SK-N-SH treated with all-trans-retinoic acid at 6 μM for 48 hours (cell line): Measurements from ENCODE around the gene RERE.

Experiments used
- ATAC-seq: fragments of 200-7000 bp; cut with Tn5 transposase; 3 replicates; pipeline ENCODE4 v1.9.1; 2020; ENCODE audit warnings: mild to moderate bottlenecking, moderate library complexity
- ARNTL ChIP-seq: fragments of 450-650 bp; formaldehyde crosslinking; IDR thresholded peaks from 2 replicates; pipeline ENCODE4 v1.5.0; 2020; ENCODE audit warnings: low read depth, mild to moderate bottlenecking, moderate library complexity, borderline replicate concordance
- BACH2 ChIP-seq: fragments of 250-450 bp; sonication (Bioruptor Pico); IDR thresholded peaks from 2 replicates; pipeline ENCODE4 v1.9.0; 2021; ENCODE audit warnings: mild to moderate bottlenecking, borderline replicate concordance
- CSDC2 ChIP-seq: fragments of 250-450 bp; sonication (Bioruptor Pico); IDR thresholded peaks from 2 replicates; pipeline ENCODE4 v1.5.0; 2020; ENCODE audit warnings: mild to moderate bottlenecking, moderate library complexity
- ESRRG ChIP-seq: fragments of 250-450 bp; sonication (Bioruptor Pico); IDR thresholded peaks from 2 replicates; pipeline ENCODE4 v1.6.1; 2021; ENCODE audit warnings: mild to moderate bottlenecking
- GLIS3 ChIP-seq: fragments of 250-450 bp; sonication (Bioruptor Pico); IDR thresholded peaks from 2 replicates; pipeline ENCODE4 v1.5.0; 2020; ENCODE audit warnings: mild to moderate bottlenecking, moderate library complexity
- ISL1 ChIP-seq: fragments of 250-450 bp; sonication (Bioruptor Pico); IDR thresholded peaks from 2 replicates; pipeline ENCODE4 v2.1.2; 2022; ENCODE audit warnings: mild to moderate bottlenecking, moderate library complexity
- OSR1 ChIP-seq: fragments of 250-450 bp; sonication (Bioruptor Pico); IDR thresholded peaks from 2 replicates; pipeline ENCODE4 v1.8.0; 2022; ENCODE audit warnings: moderate library complexity, mild to moderate bottlenecking, inconsistent platforms
- PPARA ChIP-seq: fragments of 250-450 bp; sonication (Bioruptor Pico); IDR thresholded peaks from 2 replicates; pipeline ENCODE4 v1.5.0; 2020; ENCODE audit warnings: mild to moderate bottlenecking, borderline replicate concordance
- RARB ChIP-seq: fragments of 250-450 bp; sonication (Bioruptor Pico); IDR thresholded peaks from 2 replicates; pipeline ENCODE4 v1.8.0; 2021; ENCODE audit warnings: mild to moderate bottlenecking, moderate library complexity
- TCF4 ChIP-seq: fragments of 250-450 bp; sonication (Bioruptor Pico); IDR thresholded peaks from 2 replicates; pipeline ENCODE4 v1.8.0; 2021; ENCODE audit warnings: mild to moderate bottlenecking, moderate library complexity, borderline replicate concordance
- TOX ChIP-seq: fragments of 250-450 bp; sonication (Bioruptor Pico); IDR thresholded peaks from 2 replicates; pipeline ENCODE4 v1.8.0; 2021; ENCODE audit warnings: mild to moderate bottlenecking, moderate library complexity, borderline replicate concordance
- ZC3H10 ChIP-seq: fragments of 250-450 bp; sonication (Bioruptor Pico); IDR thresholded peaks from 2 replicates; pipeline ENCODE4 v1.5.1; 2021; ENCODE audit warnings: mild to moderate bottlenecking, moderate library complexity
- ZFP3 ChIP-seq: fragments of 250-450 bp; sonication (Bioruptor Pico); IDR thresholded peaks from 2 replicates; pipeline ENCODE4 v1.5.0; 2020; ENCODE audit warnings: mild to moderate bottlenecking, moderate library complexity
- ZFP30 ChIP-seq: fragments of 450-650 bp; formaldehyde crosslinking; IDR thresholded peaks from 2 replicates; pipeline ENCODE4 v1.5.0; 2022; ENCODE audit warnings: mild to moderate bottlenecking, moderate library complexity
- ZNF565 ChIP-seq: fragments of 450-650 bp; formaldehyde crosslinking; conservative IDR thresholded peaks from 2 replicates; pipeline ENCODE4 v1.5.0; 2020; ENCODE audit warnings: low read depth, mild to moderate bottlenecking, moderate library complexity
- ZNF70 ChIP-seq: fragments of 450-650 bp; formaldehyde crosslinking; IDR thresholded peaks from 2 replicates; pipeline ENCODE4 v1.5.0; 2020; ENCODE audit warnings: mild to moderate bottlenecking, moderate library complexity
- ZNF8 ChIP-seq: fragments of 450-650 bp; formaldehyde crosslinking; IDR thresholded peaks from 2 replicates; pipeline ENCODE4 v1.5.0; 2020; ENCODE audit warnings: mild to moderate bottlenecking, moderate library complexity
- TF ChIP-seq, protein P1 (sequence below): fragments of 250-450 bp; sonication (Bioruptor Pico); IDR thresholded peaks from 2 replicates; pipeline ENCODE4 v1.8.0; 2021; ENCODE audit warnings: low read depth, mild to moderate bottlenecking, moderate library complexity, borderline replicate concordance
- TF ChIP-seq, protein P2 (sequence below): fragments of 250-450 bp; sonication (Bioruptor Pico); IDR thresholded peaks from 2 replicates; pipeline ENCODE4 v1.5.0; 2020; ENCODE audit warnings: mild to moderate bottlenecking, moderate library complexity
- TF ChIP-seq, protein P3 (sequence below): fragments of 250-450 bp; sonication (Bioruptor Pico); IDR thresholded peaks from 2 replicates; pipeline ENCODE4 v1.5.1; 2021; ENCODE audit warnings: mild to moderate bottlenecking, moderate library complexity

RERE gene

DNA sequence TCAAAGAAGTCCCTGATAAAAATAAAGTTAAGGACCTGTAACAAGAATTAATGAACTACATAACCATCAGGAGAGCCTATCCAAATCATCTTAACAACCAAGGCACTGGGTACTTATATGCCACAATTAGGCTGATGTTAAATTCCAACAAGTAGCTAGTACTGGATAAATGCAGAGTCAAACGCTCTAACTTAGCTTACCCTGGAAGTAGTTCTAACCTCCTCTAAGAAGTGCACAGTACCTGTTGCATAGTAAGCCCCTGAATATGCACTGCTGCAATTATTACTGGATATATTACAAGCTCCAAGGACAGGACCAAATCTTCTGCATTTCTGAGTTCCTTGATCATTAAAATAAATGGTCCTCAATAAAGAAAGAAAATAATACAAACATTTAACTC lies 125.8 kb downstream of the RERE start:
- no peak for TF ChIP-seq TCF4 (CRISPR knock-in tag)
- no peak for TF ChIP-seq OSR1
- no peak for TF ChIP-seq ISL1 (CRISPR knock-in tag)
- no peak for TF ChIP-seq ZNF70 (CRISPR knock-in tag)
- TF ChIP-seq GLIS3: no peak
- TF ChIP-seq, protein P1, sequence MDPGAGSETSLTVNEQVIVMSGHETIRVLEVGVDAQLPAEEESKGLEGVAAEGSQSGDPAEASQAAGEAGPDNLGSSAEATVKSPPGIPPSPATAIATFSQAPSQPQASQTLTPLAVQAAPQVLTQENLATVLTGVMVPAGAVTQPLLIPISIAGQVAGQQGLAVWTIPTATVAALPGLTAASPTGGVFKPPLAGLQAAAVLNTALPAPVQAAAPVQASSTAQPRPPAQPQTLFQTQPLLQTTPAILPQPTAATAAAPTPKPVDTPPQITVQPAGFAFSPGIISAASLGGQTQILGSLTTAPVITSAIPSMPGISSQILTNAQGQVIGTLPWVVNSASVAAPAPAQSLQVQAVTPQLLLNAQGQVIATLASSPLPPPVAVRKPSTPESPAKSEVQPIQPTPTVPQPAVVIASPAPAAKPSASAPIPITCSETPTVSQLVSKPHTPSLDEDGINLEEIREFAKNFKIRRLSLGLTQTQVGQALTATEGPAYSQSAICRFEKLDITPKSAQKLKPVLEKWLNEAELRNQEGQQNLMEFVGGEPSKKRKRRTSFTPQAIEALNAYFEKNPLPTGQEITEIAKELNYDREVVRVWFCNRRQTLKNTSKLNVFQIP (CRISPR knock-in tag): no peak
- TF ChIP-seq, protein P2, sequence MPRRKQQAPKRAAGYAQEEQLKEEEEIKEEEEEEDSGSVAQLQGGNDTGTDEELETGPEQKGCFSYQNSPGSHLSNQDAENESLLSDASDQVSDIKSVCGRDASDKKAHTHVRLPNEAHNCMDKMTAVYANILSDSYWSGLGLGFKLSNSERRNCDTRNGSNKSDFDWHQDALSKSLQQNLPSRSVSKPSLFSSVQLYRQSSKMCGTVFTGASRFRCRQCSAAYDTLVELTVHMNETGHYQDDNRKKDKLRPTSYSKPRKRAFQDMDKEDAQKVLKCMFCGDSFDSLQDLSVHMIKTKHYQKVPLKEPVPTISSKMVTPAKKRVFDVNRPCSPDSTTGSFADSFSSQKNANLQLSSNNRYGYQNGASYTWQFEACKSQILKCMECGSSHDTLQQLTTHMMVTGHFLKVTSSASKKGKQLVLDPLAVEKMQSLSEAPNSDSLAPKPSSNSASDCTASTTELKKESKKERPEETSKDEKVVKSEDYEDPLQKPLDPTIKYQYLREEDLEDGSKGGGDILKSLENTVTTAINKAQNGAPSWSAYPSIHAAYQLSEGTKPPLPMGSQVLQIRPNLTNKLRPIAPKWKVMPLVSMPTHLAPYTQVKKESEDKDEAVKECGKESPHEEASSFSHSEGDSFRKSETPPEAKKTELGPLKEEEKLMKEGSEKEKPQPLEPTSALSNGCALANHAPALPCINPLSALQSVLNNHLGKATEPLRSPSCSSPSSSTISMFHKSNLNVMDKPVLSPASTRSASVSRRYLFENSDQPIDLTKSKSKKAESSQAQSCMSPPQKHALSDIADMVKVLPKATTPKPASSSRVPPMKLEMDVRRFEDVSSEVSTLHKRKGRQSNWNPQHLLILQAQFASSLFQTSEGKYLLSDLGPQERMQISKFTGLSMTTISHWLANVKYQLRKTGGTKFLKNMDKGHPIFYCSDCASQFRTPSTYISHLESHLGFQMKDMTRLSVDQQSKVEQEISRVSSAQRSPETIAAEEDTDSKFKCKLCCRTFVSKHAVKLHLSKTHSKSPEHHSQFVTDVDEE (CRISPR knock-in tag): no peak
- no peak for TF ChIP-seq TOX
- no peak for TF ChIP-seq PPARA (CRISPR knock-in tag)
- no peak for TF ChIP-seq ESRRG
- TF ChIP-seq, all 23 proteins: peak for 0
- ATAC-seq: no peak

DNA sequence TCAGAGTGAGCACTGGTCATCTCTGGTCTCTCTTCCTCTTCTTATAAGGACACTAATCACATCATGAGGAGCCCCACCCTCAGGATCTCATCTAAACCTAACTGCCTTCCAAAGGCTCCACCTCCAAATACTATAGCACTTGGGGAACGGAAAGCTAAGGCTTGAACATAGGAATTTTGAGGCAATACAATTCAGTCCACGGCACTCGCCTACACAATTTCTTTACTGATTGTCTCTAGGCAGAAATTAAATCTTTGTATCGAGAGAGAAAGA lies 127.3 kb downstream of the RERE start:
- no peak for TF ChIP-seq ZNF70 (CRISPR knock-in tag)
- TF ChIP-seq, protein P3, sequence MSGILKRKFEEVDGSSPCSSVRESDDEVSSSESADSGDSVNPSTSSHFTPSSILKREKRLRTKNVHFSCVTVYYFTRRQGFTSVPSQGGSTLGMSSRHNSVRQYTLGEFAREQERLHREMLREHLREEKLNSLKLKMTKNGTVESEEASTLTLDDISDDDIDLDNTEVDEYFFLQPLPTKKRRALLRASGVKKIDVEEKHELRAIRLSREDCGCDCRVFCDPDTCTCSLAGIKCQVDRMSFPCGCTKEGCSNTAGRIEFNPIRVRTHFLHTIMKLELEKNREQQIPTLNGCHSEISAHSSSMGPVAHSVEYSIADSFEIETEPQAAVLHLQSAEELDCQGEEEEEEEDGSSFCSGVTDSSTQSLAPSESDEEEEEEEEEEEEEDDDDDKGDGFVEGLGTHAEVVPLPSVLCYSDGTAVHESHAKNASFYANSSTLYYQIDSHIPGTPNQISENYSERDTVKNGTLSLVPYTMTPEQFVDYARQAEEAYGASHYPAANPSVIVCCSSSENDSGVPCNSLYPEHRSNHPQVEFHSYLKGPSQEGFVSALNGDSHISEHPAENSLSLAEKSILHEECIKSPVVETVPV (CRISPR knock-in tag): no peak
- no peak for TF ChIP-seq ZNF565 (CRISPR knock-in tag)
- TF ChIP-seq RARB (CRISPR knock-in tag): no peak
- no peak for TF ChIP-seq ZC3H10 (CRISPR knock-in tag)
- no peak for TF ChIP-seq GLIS3
- ATAC-seq: no peak

DNA sequence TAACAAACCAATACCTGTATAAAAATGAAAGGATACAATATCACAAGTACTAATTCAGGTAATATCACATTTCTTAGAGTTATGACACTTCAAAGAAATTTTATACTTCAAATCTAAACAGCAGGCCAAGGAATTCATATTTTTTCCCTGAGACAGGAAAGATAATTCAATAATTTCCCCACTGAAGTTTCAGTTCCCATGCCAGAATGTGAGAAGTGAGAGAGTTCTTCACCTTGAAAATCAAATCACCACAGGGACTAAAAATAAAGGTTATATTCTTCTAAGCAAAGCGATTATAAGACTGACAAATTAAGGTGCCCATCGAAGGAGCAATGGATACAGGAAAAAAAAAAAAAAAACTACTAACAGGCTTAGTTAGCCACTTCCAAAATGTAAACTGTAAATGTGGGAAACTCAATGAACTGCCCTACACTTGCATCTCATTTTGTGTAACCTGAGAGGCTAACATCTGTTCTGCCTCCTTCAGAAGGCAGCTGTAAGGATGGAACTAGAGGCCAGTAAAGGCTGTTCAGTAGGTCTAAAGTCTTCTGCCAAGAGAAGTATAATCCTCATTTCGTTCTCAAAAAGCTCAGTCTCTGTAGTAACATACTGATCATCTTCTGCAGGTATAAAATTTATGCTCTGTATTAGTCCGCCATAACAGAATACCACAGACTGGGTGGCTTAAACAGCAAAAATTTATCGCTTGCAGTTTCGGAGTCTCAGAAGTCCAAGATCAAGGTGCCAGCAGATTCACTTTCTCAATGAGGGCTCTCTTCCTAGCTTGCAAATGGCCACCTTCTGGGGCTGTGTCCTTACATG lies 127.8 kb downstream of the RERE start:
- TF ChIP-seq ARNTL: no peak
- TF ChIP-seq, protein P2 (CRISPR knock-in tag): no peak
- no peak for TF ChIP-seq ESRRG
- TF ChIP-seq ZNF8 (CRISPR knock-in tag): no peak
- no peak for TF ChIP-seq RARB (CRISPR knock-in tag)
- no peak for TF ChIP-seq ZC3H10 (CRISPR knock-in tag)
- no peak for TF ChIP-seq ZFP30 (CRISPR knock-in tag)
- TF ChIP-seq, protein P3 (CRISPR knock-in tag): no peak
- TF ChIP-seq CSDC2 (CRISPR knock-in tag): no peak
- no peak for TF ChIP-seq ZFP3 (CRISPR knock-in tag)
- TF ChIP-seq, protein P1 (CRISPR knock-in tag): no peak
- TF ChIP-seq ZNF565 (CRISPR knock-in tag): no peak
- no peak for TF ChIP-seq TCF4 (CRISPR knock-in tag)
- TF ChIP-seq ZNF70 (CRISPR knock-in tag): no peak
- TF ChIP-seq PPARA (CRISPR knock-in tag): no peak
- no peak for TF ChIP-seq GLIS3
- TF ChIP-seq BACH2 (CRISPR knock-in tag): no peak
- no peak for ATAC-seq
